ENCODE data around the gene NOSTRIN. TPM values are rescaled to one million over a fixed set of nuclear protein-coding genes. Genes with fewer than 3 reads are reported as not detected.

NOSTRIN gene
- total and polyA plus RNA-seq, 10 donors: 3.5 to 20.3 (median 10.0) TPM

- 82 to 92% (median 89%) methylated on average over 1 of the region's 1 CpG for WGBS, 5 donors
These were observed 91.7 kb downstream of the NOSTRIN start for GRCh38 chr2:168894101-168894500.

DNA sequence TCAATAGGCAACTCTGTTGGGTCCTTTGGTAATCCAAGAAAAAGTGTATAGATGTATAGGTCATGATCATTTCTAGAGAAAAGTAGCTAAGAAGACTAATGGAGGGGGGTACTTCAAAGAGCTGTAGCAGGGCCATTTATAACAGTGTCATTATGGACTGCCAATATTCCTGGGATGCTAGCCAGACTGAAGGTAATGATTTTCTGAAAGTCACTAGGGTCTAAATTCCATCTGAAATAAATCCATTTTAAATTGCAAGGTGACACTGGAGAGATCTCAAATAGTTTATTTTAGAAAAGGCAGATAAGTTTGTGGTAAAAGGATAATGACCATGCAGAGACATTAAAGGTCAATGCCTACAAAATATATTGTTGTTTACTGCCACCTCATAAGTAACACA, 92.3 kb downstream of the NOSTRIN start:
- H3K27ac ChIP-seq: no peak overlapping the region
- DNase-seq: no peak
- intact Hi-C loops (cut with DNase I; ENCODE audit: low total_unique reads): no loop called here
- H3K4me3 ChIP-seq: no peak overlapping the region
- H3K9me3 ChIP-seq: no peaks in the 10 kb centered on the region
- H3K36me3 ChIP-seq: no peaks in the 10 kb centered on the region
- TF ChIP-seq POLR2A (IDR thresholded peaks at IDR 0.05): no peak
- TF ChIP-seq POLR2AphosphoS5 (IDR thresholded peaks at IDR 0.05): no peak
- TF ChIP-seq, protein P1, sequence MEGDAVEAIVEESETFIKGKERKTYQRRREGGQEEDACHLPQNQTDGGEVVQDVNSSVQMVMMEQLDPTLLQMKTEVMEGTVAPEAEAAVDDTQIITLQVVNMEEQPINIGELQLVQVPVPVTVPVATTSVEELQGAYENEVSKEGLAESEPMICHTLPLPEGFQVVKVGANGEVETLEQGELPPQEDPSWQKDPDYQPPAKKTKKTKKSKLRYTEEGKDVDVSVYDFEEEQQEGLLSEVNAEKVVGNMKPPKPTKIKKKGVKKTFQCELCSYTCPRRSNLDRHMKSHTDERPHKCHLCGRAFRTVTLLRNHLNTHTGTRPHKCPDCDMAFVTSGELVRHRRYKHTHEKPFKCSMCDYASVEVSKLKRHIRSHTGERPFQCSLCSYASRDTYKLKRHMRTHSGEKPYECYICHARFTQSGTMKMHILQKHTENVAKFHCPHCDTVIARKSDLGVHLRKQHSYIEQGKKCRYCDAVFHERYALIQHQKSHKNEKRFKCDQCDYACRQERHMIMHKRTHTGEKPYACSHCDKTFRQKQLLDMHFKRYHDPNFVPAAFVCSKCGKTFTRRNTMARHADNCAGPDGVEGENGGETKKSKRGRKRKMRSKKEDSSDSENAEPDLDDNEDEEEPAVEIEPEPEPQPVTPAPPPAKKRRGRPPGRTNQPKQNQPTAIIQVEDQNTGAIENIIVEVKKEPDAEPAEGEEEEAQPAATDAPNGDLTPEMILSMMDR (IDR thresholded peaks at IDR 0.05 in 8 of 11, conservative IDR thresholded peaks at IDR 0.05 in 3 of 11): no peak
- H3K27me3 ChIP-seq (replicated peaks in 1 of 7): no peaks in the 10 kb centered on the region
- peaks cover 3 to 12% (median 9%) of the 10 kb centered on the region in 6 donors for H3K4me1 ChIP-seq

More at GRCh38 chr2:168894101-168894500, 91.7 kb downstream of the NOSTRIN start:
- no peak overlapping the region for H3K4me3 ChIP-seq
- H3K27me3 ChIP-seq (replicated peaks in 1 of 7): no peaks in the 10 kb centered on the region
- no peaks in the 10 kb centered on the region for H3K9me3 ChIP-seq
- no peak overlapping the region for H3K27ac ChIP-seq
- DNase-seq: no peak
- no peaks in the 10 kb centered on the region for H3K36me3 ChIP-seq
- peaks cover 3 to 17% (median 12%) of the 10 kb centered on the region in 6 donors for H3K4me1 ChIP-seq
- TF ChIP-seq POLR2AphosphoS5 (IDR thresholded peaks at IDR 0.05) (no peak), POLR2A (IDR thresholded peaks at IDR 0.05) (no peak)
- TF ChIP-seq, protein P1 (IDR thresholded peaks at IDR 0.05 in 8 of 11, conservative IDR thresholded peaks at IDR 0.05 in 3 of 11): no peak
- intact Hi-C loops (cut with DNase I; ENCODE audit: low total_unique reads): no loop called here

DNA sequence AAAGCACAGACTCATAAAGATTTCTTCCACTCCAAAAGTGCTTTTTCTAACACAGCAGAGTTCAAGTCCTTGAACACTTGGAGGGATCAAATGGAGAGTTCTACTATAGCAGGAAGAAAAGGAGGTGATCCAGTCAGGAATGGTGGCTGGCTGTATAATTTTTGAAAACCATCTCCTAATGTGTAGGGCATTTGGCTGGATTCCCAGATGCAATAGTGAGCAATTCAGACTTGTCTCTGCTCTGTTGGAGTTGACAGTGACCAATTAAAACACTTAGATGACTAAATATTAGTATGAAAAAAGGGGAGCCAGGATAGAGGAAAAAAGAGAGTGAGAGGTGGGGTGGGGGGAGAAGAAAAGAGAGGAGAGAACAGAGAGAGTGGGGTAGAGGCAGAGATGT, 93.3 kb downstream of the NOSTRIN start:
- TF ChIP-seq, protein P1 (IDR thresholded peaks at IDR 0.05 in 8 of 11, conservative IDR thresholded peaks at IDR 0.05 in 3 of 11): no peak
- TF ChIP-seq POLR2AphosphoS5 (IDR thresholded peaks at IDR 0.05) (no peak), POLR2A (IDR thresholded peaks at IDR 0.05) (no peak)
- DNase-seq: no peak

GRCh38 chr2:168896783-168897182, 94.3 kb downstream of the NOSTRIN start:
- Histone ChIP-seq H3K4me3 (no peak overlapping the region), H3K27ac (no peak overlapping the region), H3K4me1 (no peaks in the 10 kb centered on the region), H3K27me3 (replicated peaks in 1 of 7) (no peaks in the 10 kb centered on the region), H3K9me3 (no peaks in the 10 kb centered on the region), H3K36me3 (no peaks in the 10 kb centered on the region)
- intact Hi-C loops (cut with DNase I; ENCODE audit: low total_unique reads): no loop called here
- no peak for DNase-seq
- TF ChIP-seq POLR2A (IDR thresholded peaks at IDR 0.05): no peak
- no peak for TF ChIP-seq POLR2AphosphoS5 (IDR thresholded peaks at IDR 0.05)
- TF ChIP-seq, protein P1 (IDR thresholded peaks at IDR 0.05 in 8 of 11, conservative IDR thresholded peaks at IDR 0.05 in 3 of 11): no peak
- 37 to 63% (median 57%) methylated on average over 4 of the region's 4 CpGs for WGBS, 5 donors

More for the DNA sequence above, 93.3 kb downstream of the NOSTRIN start:
- H3K4me3 ChIP-seq: no peak overlapping the region
- intact Hi-C loops (cut with DNase I; ENCODE audit: low total_unique reads): no loop called here
- H3K4me1 ChIP-seq: peaks cover 0 to 2% (median under 1%) of the 10 kb centered on the region in 6 donors
- no peaks in the 10 kb centered on the region for H3K36me3 ChIP-seq
- H3K27me3 ChIP-seq (replicated peaks in 1 of 7): no peaks in the 10 kb centered on the region
- no peaks in the 10 kb centered on the region for H3K9me3 ChIP-seq
- H3K27ac ChIP-seq: no peak overlapping the region
